Measurements from ENCODE around the gene NPAS3. TPM values are rescaled to one million over a fixed set of nuclear protein-coding genes. Genes with fewer than 3 reads are reported as not detected.

The NPAS3 gene
- total and polyA plus RNA-seq, 4 donors: 0.07 to 0.09 (median 0.08) TPM; not detected in 1

DNA sequence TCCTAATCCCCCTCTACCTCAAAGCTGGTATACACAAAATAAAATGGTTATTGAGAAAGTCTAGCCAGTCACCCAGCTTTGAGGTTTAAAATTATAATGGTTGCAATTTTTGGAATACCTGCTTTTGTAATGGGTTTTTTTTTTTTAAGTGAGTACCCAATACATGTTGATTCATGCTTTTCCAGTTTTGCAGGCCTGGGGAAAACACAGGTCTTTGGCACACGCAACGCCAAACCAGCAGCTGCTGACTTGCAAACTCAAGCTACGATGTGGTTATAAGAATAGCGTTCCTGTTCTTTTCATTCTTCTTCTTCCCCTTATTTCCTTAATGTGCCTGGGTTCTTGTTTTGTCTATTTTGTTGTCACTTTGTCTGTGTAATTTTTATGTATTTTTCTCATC is 779.2 kb downstream of the NPAS3 start:
- Histone ChIP-seq H3K4me3 (ENCODE audit: low read depth in 1 of 3, low read length in 3 of 3) (no peak overlapping the region), H3K36me3 (ENCODE audit: control insufficient read depth in 4 of 4, insufficient read depth in 3 of 4, low read depth in 1 of 4, low read length in 3 of 4) (no peaks in the 10 kb centered on the region), H3K9me3 (ENCODE audit: control insufficient read depth in 4 of 4, low read length in 3 of 4) (no peaks in the 10 kb centered on the region), H3K27me3 (ENCODE audit: control insufficient read depth in 4 of 4, insufficient read depth in 4 of 4, low read length in 3 of 4) (no peaks in the 10 kb centered on the region), H3K9ac (ENCODE audit: low read depth in 1 of 2, low read length in 2 of 2) (no peak overlapping the region), H3K27ac (ENCODE audit: low read depth in 1 of 2, low read length in 2 of 2) (no peak overlapping the region), H3K4me1 (ENCODE audit: control insufficient read depth in 4 of 4, insufficient read depth in 4 of 4, low read length in 3 of 4) (no peaks in the 10 kb centered on the region)
- WGBS: 95% methylated on average over 4 of the region's 4 CpGs
- no peak for DNase-seq (ENCODE audit: low spot score)
- TF ChIP-seq YY1 (IDR thresholded peaks at IDR 0.05) (no peak), SP1 (IDR thresholded peaks at IDR 0.05) (no peak), TAF1 (conservative IDR thresholded peaks at IDR 0.05) (no peak), FOXA1 (IDR thresholded peaks at IDR 0.05) (no peak), FOXA2 (IDR thresholded peaks at IDR 0.05) (no peak)
- TF ChIP-seq, protein P1, sequence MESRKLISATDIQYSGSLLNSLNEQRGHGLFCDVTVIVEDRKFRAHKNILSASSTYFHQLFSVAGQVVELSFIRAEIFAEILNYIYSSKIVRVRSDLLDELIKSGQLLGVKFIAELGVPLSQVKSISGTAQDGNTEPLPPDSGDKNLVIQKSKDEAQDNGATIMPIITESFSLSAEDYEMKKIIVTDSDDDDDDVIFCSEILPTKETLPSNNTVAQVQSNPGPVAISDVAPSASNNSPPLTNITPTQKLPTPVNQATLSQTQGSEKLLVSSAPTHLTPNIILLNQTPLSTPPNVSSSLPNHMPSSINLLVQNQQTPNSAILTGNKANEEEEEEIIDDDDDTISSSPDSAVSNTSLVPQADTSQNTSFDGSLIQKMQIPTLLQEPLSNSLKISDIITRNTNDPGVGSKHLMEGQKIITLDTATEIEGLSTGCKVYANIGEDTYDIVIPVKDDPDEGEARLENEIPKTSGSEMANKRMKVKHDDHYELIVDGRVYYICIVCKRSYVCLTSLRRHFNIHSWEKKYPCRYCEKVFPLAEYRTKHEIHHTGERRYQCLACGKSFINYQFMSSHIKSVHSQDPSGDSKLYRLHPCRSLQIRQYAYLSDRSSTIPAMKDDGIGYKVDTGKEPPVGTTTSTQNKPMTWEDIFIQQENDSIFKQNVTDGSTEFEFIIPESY (IDR thresholded peaks at IDR 0.05): no peak

DNA sequence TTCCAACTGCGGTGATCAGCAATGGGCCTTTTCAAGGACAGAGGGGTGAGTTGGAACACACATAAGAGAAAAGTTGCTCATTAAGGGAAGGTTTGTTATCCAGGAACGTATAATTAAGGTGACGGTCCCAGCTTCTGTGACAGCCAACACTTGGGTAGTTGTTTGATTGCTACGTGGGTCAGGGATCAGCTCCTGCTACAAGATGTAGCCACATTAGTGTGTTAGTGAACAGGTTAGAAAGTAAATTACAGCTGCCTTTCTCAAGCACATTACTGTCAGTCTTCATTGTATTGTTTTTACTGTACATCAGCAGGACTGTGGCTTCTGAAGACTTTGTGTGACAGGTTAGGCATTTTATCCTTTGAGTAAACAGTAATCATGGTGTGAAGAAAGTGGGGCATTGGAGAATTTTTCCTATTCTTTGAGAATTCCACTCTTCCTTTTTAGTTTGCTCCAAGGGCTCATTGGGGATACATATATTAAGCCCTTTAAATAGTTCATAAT is 781.7 kb downstream of the NPAS3 start:
- 61% methylated on average over 4 of the region's 4 CpGs for WGBS
- TF ChIP-seq HNF4A (conservative IDR thresholded peaks at IDR 0.05) (no peak), EGR1 (IDR thresholded peaks at IDR 0.05; ENCODE audit: low read depth in 2 of 2) (no peak), NR2F2 (IDR thresholded peaks at IDR 0.05) (no peak)
- TF ChIP-seq, protein P2, sequence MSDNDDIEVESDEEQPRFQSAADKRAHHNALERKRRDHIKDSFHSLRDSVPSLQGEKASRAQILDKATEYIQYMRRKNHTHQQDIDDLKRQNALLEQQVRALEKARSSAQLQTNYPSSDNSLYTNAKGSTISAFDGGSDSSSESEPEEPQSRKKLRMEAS (IDR thresholded peaks at IDR 0.05): no peak
- no peaks in the 10 kb centered on the region for H3K9me3 ChIP-seq (ENCODE audit: control insufficient read depth in 4 of 4, low read length in 3 of 4)
- no peaks in the 10 kb centered on the region for H3K36me3 ChIP-seq (ENCODE audit: control insufficient read depth in 4 of 4, insufficient read depth in 3 of 4, low read depth in 1 of 4, low read length in 3 of 4)
- no peaks in the 10 kb centered on the region for H3K4me1 ChIP-seq (ENCODE audit: control insufficient read depth in 4 of 4, insufficient read depth in 4 of 4, low read length in 3 of 4)
- H3K4me3 ChIP-seq (ENCODE audit: low read depth in 1 of 3, low read length in 3 of 3): no peak overlapping the region
- H3K9ac ChIP-seq (ENCODE audit: low read depth in 1 of 2, low read length in 2 of 2): no peak overlapping the region
- DNase-seq (ENCODE audit: low spot score): no peak
- peaks cover 0 to 2% (median 0%) of the 10 kb centered on the region in 4 donors for H3K27me3 ChIP-seq (ENCODE audit: control insufficient read depth in 4 of 4, insufficient read depth in 4 of 4, low read length in 3 of 4)
- H3K27ac ChIP-seq (ENCODE audit: low read depth in 1 of 2, low read length in 2 of 2): no peak overlapping the region

DNA sequence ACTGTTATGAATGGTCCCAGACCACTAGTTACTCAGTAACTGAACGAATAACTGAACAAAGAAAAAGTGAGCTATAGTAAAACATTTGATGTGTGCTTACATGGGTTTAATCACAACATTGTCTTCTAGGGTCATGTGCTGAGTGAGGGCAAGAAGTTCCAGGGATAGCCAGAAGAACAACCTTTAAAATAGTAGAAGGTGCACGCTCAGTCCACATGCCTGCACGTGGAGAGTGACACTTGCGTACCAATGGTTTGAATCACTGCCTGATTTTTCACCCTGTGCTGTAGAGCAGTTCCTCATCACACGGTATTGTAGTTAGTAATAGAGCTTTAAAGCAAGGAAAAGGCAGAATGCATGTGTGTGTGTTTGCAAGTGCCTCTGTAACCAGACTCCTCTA is 788.0 kb downstream of the NPAS3 start:
- H3K27ac ChIP-seq (ENCODE audit: low read depth in 1 of 2, low read length in 2 of 2): no peak overlapping the region
- TF ChIP-seq EGR1 (IDR thresholded peaks at IDR 0.05; ENCODE audit: low read depth in 2 of 2) (no peak), YY1 (IDR thresholded peaks at IDR 0.05) (no peak), RAD21 (IDR thresholded peaks at IDR 0.05) (no peak), FOXA2 (IDR thresholded peaks at IDR 0.05) (no peak), JUND (IDR thresholded peaks at IDR 0.05) (no peak), HNF4A (conservative IDR thresholded peaks at IDR 0.05) (no peak), HNF4G (IDR thresholded peaks at IDR 0.05) (no peak), NR2F2 (IDR thresholded peaks at IDR 0.05) (no peak), RXRA (IDR thresholded peaks at IDR 0.05) (no peak), TAF1 (conservative IDR thresholded peaks at IDR 0.05) (no peak), GABPA (IDR thresholded peaks at IDR 0.05 in 1 of 2, conservative IDR thresholded peaks at IDR 0.05 in 1 of 2) (no peak), FOXA1 (IDR thresholded peaks at IDR 0.05) (no peak)
- TF ChIP-seq, protein P2 (IDR thresholded peaks at IDR 0.05): no peak
- TF ChIP-seq, protein P3, sequence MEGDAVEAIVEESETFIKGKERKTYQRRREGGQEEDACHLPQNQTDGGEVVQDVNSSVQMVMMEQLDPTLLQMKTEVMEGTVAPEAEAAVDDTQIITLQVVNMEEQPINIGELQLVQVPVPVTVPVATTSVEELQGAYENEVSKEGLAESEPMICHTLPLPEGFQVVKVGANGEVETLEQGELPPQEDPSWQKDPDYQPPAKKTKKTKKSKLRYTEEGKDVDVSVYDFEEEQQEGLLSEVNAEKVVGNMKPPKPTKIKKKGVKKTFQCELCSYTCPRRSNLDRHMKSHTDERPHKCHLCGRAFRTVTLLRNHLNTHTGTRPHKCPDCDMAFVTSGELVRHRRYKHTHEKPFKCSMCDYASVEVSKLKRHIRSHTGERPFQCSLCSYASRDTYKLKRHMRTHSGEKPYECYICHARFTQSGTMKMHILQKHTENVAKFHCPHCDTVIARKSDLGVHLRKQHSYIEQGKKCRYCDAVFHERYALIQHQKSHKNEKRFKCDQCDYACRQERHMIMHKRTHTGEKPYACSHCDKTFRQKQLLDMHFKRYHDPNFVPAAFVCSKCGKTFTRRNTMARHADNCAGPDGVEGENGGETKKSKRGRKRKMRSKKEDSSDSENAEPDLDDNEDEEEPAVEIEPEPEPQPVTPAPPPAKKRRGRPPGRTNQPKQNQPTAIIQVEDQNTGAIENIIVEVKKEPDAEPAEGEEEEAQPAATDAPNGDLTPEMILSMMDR (IDR thresholded peaks at IDR 0.05; ENCODE audit: low read depth, low read length, missing input control): no peak
- TF ChIP-seq, protein P4, sequence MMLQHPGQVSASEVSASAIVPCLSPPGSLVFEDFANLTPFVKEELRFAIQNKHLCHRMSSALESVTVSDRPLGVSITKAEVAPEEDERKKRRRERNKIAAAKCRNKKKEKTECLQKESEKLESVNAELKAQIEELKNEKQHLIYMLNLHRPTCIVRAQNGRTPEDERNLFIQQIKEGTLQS (IDR thresholded peaks at IDR 0.05): no peak
- TF ChIP-seq, protein P5, sequence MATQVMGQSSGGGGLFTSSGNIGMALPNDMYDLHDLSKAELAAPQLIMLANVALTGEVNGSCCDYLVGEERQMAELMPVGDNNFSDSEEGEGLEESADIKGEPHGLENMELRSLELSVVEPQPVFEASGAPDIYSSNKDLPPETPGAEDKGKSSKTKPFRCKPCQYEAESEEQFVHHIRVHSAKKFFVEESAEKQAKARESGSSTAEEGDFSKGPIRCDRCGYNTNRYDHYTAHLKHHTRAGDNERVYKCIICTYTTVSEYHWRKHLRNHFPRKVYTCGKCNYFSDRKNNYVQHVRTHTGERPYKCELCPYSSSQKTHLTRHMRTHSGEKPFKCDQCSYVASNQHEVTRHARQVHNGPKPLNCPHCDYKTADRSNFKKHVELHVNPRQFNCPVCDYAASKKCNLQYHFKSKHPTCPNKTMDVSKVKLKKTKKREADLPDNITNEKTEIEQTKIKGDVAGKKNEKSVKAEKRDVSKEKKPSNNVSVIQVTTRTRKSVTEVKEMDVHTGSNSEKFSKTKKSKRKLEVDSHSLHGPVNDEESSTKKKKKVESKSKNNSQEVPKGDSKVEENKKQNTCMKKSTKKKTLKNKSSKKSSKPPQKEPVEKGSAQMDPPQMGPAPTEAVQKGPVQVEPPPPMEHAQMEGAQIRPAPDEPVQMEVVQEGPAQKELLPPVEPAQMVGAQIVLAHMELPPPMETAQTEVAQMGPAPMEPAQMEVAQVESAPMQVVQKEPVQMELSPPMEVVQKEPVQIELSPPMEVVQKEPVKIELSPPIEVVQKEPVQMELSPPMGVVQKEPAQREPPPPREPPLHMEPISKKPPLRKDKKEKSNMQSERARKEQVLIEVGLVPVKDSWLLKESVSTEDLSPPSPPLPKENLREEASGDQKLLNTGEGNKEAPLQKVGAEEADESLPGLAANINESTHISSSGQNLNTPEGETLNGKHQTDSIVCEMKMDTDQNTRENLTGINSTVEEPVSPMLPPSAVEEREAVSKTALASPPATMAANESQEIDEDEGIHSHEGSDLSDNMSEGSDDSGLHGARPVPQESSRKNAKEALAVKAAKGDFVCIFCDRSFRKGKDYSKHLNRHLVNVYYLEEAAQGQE (IDR thresholded peaks at IDR 0.05): no peak
- TF ChIP-seq, protein P1 (IDR thresholded peaks at IDR 0.05): no peak
- WGBS: 68% methylated on average over 5 of the region's 5 CpGs

More for the DNA sequence above, 788.0 kb downstream of the NPAS3 start:
- Histone ChIP-seq H3K9ac (ENCODE audit: low read depth in 1 of 2, low read length in 2 of 2) (no peak overlapping the region), H3K9me3 (ENCODE audit: control insufficient read depth in 4 of 4, low read length in 3 of 4) (no peaks in the 10 kb centered on the region), H3K27me3 (ENCODE audit: control insufficient read depth in 4 of 4, insufficient read depth in 4 of 4, low read length in 3 of 4) (peaks cover 0 to 2% (median 0%) of the 10 kb centered on the region in 4 donors), H3K4me3 (ENCODE audit: low read depth in 1 of 3, low read length in 3 of 3) (no peak overlapping the region), H3K36me3 (ENCODE audit: control insufficient read depth in 4 of 4, insufficient read depth in 3 of 4, low read depth in 1 of 4, low read length in 3 of 4) (no peaks in the 10 kb centered on the region), H3K4me1 (ENCODE audit: control insufficient read depth in 4 of 4, insufficient read depth in 4 of 4, low read length in 3 of 4) (no peaks in the 10 kb centered on the region)
- no peak for DNase-seq (ENCODE audit: low spot score)

All from liver (tissue), 9 donors.